ENCODE results near the gene RNF11. TPM values are rescaled to one million over a fixed set of nuclear protein-coding genes. Genes with fewer than 3 reads are reported as not detected.

The RNF11 gene
- polyA plus RNA-seq, 3 donors, result 25.3 to 30.4 (median 28.4) TPM

- no peak overlapping the region for H3K27ac Mint-ChIP-seq
- no peak overlapping the region for H3K4me3 Mint-ChIP-seq
- Histone ChIP-seq H2AFZ (ENCODE audit: insufficient read depth, low read depth, low read length, poor library complexity, severe bottlenecking) (no peak overlapping the region), H3K79me2 (ENCODE audit: insufficient read depth, low read length) (no peaks in the 10 kb centered on the region), H3K4me2 (replicated peaks; ENCODE audit: extremely low read depth, low read length, poor library complexity, severe bottlenecking) (no peak overlapping the region), H3K9ac (ENCODE audit: insufficient read depth, low read length, poor library complexity, severe bottlenecking) (no peak overlapping the region), H3K9me3 (replicated peaks in 1 of 2; ENCODE audit: control insufficient read depth in 1 of 2, insufficient read depth in 1 of 2, low read length in 2 of 2) (no peaks in the 10 kb centered on the region), H3K4me1 (ENCODE audit: control insufficient read depth in 1 of 2, insufficient read depth in 2 of 2, low read length in 2 of 2) (peaks cover 12 to 13% of the 10 kb centered on the region in 2 donors), H4K20me1 (ENCODE audit: insufficient read depth, low read length) (no peaks in the 10 kb centered on the region), H3K27ac (ENCODE audit: low read depth in 1 of 2, low read length in 2 of 2) (no peak overlapping the region), H3K36me3 (replicated peaks in 1 of 2; ENCODE audit: control insufficient read depth in 1 of 2, insufficient read depth in 2 of 2, low read length in 2 of 2) (no peaks in the 10 kb centered on the region), H3K27me3 (ENCODE audit: control insufficient read depth in 2 of 2, insufficient read depth in 2 of 2, low read length in 2 of 2) (no peaks in the 10 kb centered on the region), H3K4me3 (replicated peaks in 1 of 3; ENCODE audit: low read depth in 2 of 3, low read length in 3 of 3) (no peak overlapping the region)
- H3K9me3 Mint-ChIP-seq, result peaks cover 0 to 2% (median 0%) of the 10 kb centered on the region in 7 donors
- H3K4me1 Mint-ChIP-seq, result peaks cover 17% of the 10 kb centered on the region
- no peaks in the 10 kb centered on the region for H3K36me3 Mint-ChIP-seq
- intact Hi-C loops (cut with micrococcal nuclease), result no loop called here
- H3K27me3 Mint-ChIP-seq (ENCODE audit: low read depth in 3 of 3), result peaks cover 0 to 1% (median 0%) of the 10 kb centered on the region in 3 donors
- no peak for DNase-seq
- no peak for TF ChIP-seq CTCF (IDR thresholded peaks at IDR 0.05)
- 100% methylated on average over 2 of the region's 3 CpGs for WGBS (ENCODE audit: insufficient coverage)
Observed at GRCh38 chr1:51210055-51210454, 26.0 kb upstream of the RNF11 start.

GRCh38 chr1:51210676-51211075 lies 25.4 kb upstream of the RNF11 start:
- Histone ChIP-seq H3K36me3 (replicated peaks in 1 of 2; ENCODE audit: control insufficient read depth in 1 of 2, insufficient read depth in 2 of 2, low read length in 2 of 2) (no peaks in the 10 kb centered on the region), H3K27me3 (ENCODE audit: control insufficient read depth in 2 of 2, insufficient read depth in 2 of 2, low read length in 2 of 2) (no peaks in the 10 kb centered on the region), H3K9ac (ENCODE audit: insufficient read depth, low read length, poor library complexity, severe bottlenecking) (no peak overlapping the region), H3K79me2 (ENCODE audit: insufficient read depth, low read length) (no peaks in the 10 kb centered on the region), H3K9me3 (replicated peaks in 1 of 2; ENCODE audit: control insufficient read depth in 1 of 2, insufficient read depth in 1 of 2, low read length in 2 of 2) (no peaks in the 10 kb centered on the region), H3K4me2 (replicated peaks; ENCODE audit: extremely low read depth, low read length, poor library complexity, severe bottlenecking) (no peak overlapping the region), H2AFZ (ENCODE audit: insufficient read depth, low read depth, low read length, poor library complexity, severe bottlenecking) (no peak overlapping the region), H4K20me1 (ENCODE audit: insufficient read depth, low read length) (no peaks in the 10 kb centered on the region), H3K4me3 (replicated peaks in 1 of 3; ENCODE audit: low read depth in 2 of 3, low read length in 3 of 3) (no peak overlapping the region), H3K4me1 (ENCODE audit: control insufficient read depth in 1 of 2, insufficient read depth in 2 of 2, low read length in 2 of 2) (peaks cover 15 to 19% of the 10 kb centered on the region in 2 donors), H3K27ac (ENCODE audit: low read depth in 1 of 2, low read length in 2 of 2) (no peak overlapping the region)
- DNase-seq, result no peak
- peaks cover 24% of the 10 kb centered on the region for H3K4me1 Mint-ChIP-seq
- no peak overlapping the region for H3K27ac Mint-ChIP-seq
- H3K4me3 Mint-ChIP-seq, result no peak overlapping the region
- H3K9me3 Mint-ChIP-seq, result peaks cover 0 to 2% (median 0%) of the 10 kb centered on the region in 7 donors
- intact Hi-C loops (cut with micrococcal nuclease), result no loop called here
- no peaks in the 10 kb centered on the region for H3K36me3 Mint-ChIP-seq
- TF ChIP-seq CTCF (IDR thresholded peaks at IDR 0.05), result no peak
- WGBS (ENCODE audit: insufficient coverage), result 100% methylated on average over 1 of the region's 3 CpGs
- H3K27me3 Mint-ChIP-seq (ENCODE audit: low read depth in 3 of 3), result peaks cover 0 to 1% (median 0%) of the 10 kb centered on the region in 3 donors
